ENCODE measurements around the gene ZNHIT3. TPM values are rescaled to one million over a fixed set of nuclear protein-coding genes. Genes with fewer than 3 reads are reported as not detected.

ZNHIT3 gene
- polyA plus RNA-seq, 2 of the 4 experiments (the other 2 are of a cell fraction), result 117 to 166 TPM

DNA sequence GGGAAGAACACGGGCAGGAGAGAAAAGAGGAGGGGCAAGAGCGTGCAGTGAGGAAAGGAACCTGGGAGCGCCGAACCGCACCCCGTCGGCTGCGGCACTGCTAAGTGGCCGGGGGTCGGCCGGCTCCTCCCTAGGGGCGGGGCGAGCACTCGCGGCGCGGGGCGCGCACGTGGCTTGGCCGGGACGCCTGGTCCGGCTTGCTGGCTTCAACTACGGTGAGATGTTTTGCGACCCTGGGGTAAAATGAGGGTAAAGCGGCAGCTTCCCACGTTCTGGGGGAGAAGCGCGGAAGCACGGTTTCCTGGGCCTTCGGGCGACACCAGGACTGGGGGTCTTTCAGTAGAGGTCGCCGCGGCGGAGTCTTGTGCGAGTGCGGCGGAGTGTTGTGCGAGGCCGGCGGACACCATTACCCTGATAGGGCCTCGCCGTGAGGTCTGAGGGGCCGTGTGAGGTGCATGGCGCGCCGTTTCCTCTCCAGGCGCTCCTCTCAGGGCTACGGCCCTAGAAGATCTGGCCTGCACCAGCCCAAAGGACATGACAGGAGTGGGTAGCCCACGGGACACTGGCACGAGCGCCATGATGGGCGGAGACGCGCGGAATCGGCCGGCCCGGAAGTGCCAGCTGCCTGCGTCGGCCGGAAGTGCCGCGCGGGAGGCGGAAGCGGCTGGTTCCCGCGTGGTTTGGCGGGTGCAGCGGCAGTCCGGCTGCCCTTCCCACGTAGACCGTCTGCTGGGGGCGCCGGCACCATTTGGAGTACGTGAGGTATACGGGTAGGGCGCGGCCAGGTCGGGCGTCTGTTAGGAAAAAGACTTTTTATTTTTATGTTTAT lies 48.6 kb downstream of the ZNHIT3 start, which contains the start of the genes MYO19 and PIGW (continued):
- TF ChIP-seq MAX (IDR thresholded peaks at IDR 0.05) (peak; percentile 99), HMGXB4 (CRISPR knock-in tag; IDR thresholded peaks at IDR 0.05; ENCODE audit: borderline replicate concordance) (peak; percentile 12; the same call in 1 of the 2 replicates), NPAS2 (CRISPR knock-in tag; IDR thresholded peaks at IDR 0.05; ENCODE audit: borderline replicate concordance) (peak; percentile 78; the same call in 1 of the 2 replicates), E2F6 (IDR thresholded peaks at IDR 0.05; ENCODE audit: borderline replicate concordance, low read depth) (peak; percentile 82), EHF (CRISPR knock-in tag; IDR thresholded peaks at IDR 0.05) (peak; percentile 56; the same call in 1 of the 2 replicates), PHF8 (IDR thresholded peaks at IDR 0.05; ENCODE audit: borderline replicate concordance, low read depth) (peak; percentile 90), ZSCAN20 (CRISPR knock-in tag; IDR thresholded peaks at IDR 0.05) (no peak), KDM5A (IDR thresholded peaks at IDR 0.05) (0 out of 2 replicates have a peak, but pooled peaks have one; percentile 26), POLR2A (IDR thresholded peaks at IDR 0.05; ENCODE audit: low read length) (peak; percentile 90), GATA3 (IDR thresholded peaks at IDR 0.05; ENCODE audit: borderline replicate concordance) (peak; percentile 50), MAZ (IDR thresholded peaks at IDR 0.05; ENCODE audit: borderline replicate concordance, low read depth, low read length) (peak; percentile 81; the same call in 1 of the 2 replicates), KDM1A (IDR thresholded peaks at IDR 0.05; ENCODE audit: low read depth) (no peak), TFCP2L1 (CRISPR knock-in tag; IDR thresholded peaks at IDR 0.05) (peak; percentile 83), RARB (CRISPR knock-in tag; IDR thresholded peaks at IDR 0.05) (0 out of 2 replicates have a peak, but pooled peaks have one; percentile 76), EP300 (IDR thresholded peaks at IDR 0.05) (no peak), CBX2 (IDR thresholded peaks at IDR 0.05; ENCODE audit: borderline replicate concordance, low read depth) (no peak), RCOR1 (IDR thresholded peaks at IDR 0.05; ENCODE audit: low read depth, low read length) (no peak), BCL3 (IDR thresholded peaks at IDR 0.05) (peak; percentile 92)
- TF ChIP-seq, protein P1, sequence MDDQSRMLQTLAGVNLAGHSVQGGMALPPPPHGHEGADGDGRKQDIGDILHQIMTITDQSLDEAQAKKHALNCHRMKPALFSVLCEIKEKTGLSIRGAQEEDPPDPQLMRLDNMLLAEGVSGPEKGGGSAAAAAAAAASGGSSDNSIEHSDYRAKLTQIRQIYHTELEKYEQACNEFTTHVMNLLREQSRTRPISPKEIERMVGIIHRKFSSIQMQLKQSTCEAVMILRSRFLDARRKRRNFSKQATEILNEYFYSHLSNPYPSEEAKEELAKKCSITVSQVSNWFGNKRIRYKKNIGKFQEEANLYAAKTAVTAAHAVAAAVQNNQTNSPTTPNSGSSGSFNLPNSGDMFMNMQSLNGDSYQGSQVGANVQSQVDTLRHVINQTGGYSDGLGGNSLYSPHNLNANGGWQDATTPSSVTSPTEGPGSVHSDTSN (IDR thresholded peaks at IDR 0.05), result peak; percentile 44

DNA sequence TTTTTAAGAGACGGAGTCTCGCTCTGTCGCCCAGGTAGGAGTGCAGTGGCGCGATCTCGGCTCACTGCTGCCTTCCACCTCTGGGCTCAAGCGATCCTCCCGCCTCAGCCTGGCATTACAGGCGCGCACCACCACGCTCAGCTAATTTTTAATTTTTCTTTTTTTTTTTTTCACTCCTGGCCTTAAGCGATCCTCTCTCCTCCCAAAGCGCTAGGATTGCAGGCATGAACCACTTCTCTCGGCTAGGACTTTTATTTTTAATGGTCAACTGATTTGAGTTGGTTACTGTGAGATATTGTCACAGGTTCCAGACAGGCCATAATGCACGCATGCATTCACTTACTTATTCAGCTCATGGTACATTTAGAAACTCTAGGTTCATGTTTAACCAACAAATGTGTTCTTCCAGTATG lies 49.2 kb downstream of the ZNHIT3 start:
- WGBS (ENCODE audit: missing lambda C conversion rate), result 4% methylated on average over 15 of the region's 15 CpGs
- CTCF ChIA-PET, result interaction anchor here (1.0 to 5.2 kb wide), 7 partner anchors 7 to 566 kb away, joined by 3 to 21 read pairs (median 7); partner anchors contain the start of gene MRM1
- FAIRE-seq, result no peak
- Histone ChIP-seq H3K4me1 (peaks cover 9% of the 10 kb centered on the region; the same call in 2 of the 3 replicates), H3K9me3 (peaks cover 4% of the 10 kb centered on the region; the same call in 1 of the 3 replicates), H3K27ac (peak overlapping the region; percentile 91 to 95), H3K4me3 (peak overlapping the region; percentile 67), H3K4me2 (peak overlapping the region; percentile 78)
- DNase-seq (ENCODE audit: low read depth in 1 of 2, low spot score in 1 of 2), result no peak
- peak; percentile 10 to 44; a peak in 5 of 6 replicates for ATAC-seq
- POLR2A ChIA-PET, result interaction anchor here (0.7 to 3.7 kb wide), 6 partner anchors 10 to 726 kb away, joined by 3 to 81 read pairs (median 4); partner anchors contain the start of genes GGNBP2, MRM1 and TAF15
- TF ChIP-seq ATOH8 (CRISPR knock-in tag; IDR thresholded peaks at IDR 0.05; ENCODE audit: low read depth) (no peak), JUN (IDR thresholded peaks at IDR 0.05) (0 out of 5 replicates have a peak, but pooled peaks of 1 of the 2 experiments have one; percentile 13), EHMT2 (IDR thresholded peaks at IDR 0.05; ENCODE audit: low read depth) (no peak), MAFK (IDR thresholded peaks at IDR 0.05; ENCODE audit: partially characterized antibody) (no peak), ESRRA (IDR thresholded peaks at IDR 0.05; ENCODE audit: borderline replicate concordance, low read length) (no peak), TP53 (CRISPR knock-in tag; IDR thresholded peaks at IDR 0.05) (no peak), HOXB13 (CRISPR knock-in tag; IDR thresholded peaks at IDR 0.05; ENCODE audit: low read depth) (no peak), ZNF302 (CRISPR knock-in tag; IDR thresholded peaks at IDR 0.05) (no peak), NR3C1 (IDR thresholded peaks at IDR 0.05) (no peak), SREBF2 (IDR thresholded peaks at IDR 0.05) (no peak), NFE2L2 (conservative IDR thresholded peaks at IDR 0.05; ENCODE audit: low read length) (no peak), HDAC2 (IDR thresholded peaks at IDR 0.05) (peak; percentile 77), NPAS2 (CRISPR knock-in tag; IDR thresholded peaks at IDR 0.05; ENCODE audit: borderline replicate concordance) (no peak), ZSCAN20 (CRISPR knock-in tag; IDR thresholded peaks at IDR 0.05) (peak; percentile 67; the same call in 1 of the 2 replicates), CEBPB (IDR thresholded peaks at IDR 0.05) (no peak), ZFP36 (IDR thresholded peaks at IDR 0.05; ENCODE audit: borderline replicate concordance, partially characterized antibody) (no peak), KDM5A (IDR thresholded peaks at IDR 0.05) (no peak)
